OCI-LY1 (cell line): ENCODE results near the gene GJC1.

ENCODE experiments used
- H2AFZ ChIP-seq: fragments of 200-600 bp; sonication (generic), shearing (Covaris generic); 2 replicates; pipeline ENCODE4 v1.6.0; 2014; ENCODE audit warnings: antibody characterized with exemption, mild to moderate bottlenecking, low read length
- H3F3A ChIP-seq: fragments of 200-600 bp; sonication (generic), shearing (Covaris generic); 2 replicates; pipeline ENCODE4 v1.6.0; 2014; ENCODE audit warnings: mild to moderate bottlenecking, antibody characterized with exemption, low read length, moderate library complexity; ENCODE audit not compliant: insufficient read depth
- H3K27ac ChIP-seq: fragments of 200-600 bp; sonication (generic); 2 replicates; pipeline ENCODE4 v1.5.1; 2014; ENCODE audit warnings: low read length, mixed run types, mild to moderate bottlenecking, low read depth; ENCODE audit not compliant: poor library complexity, severe bottlenecking
- H3K27me3 ChIP-seq: fragments of 200-600 bp; sonication (generic); 2 replicates; pipeline ENCODE4 v1.6.0; 2014; ENCODE audit warnings: antibody characterized with exemption, mild to moderate bottlenecking, low read length, moderate library complexity; ENCODE audit not compliant: insufficient read depth
- H3K36me3 ChIP-seq: fragments of 200-600 bp; sonication (generic); 2 replicates; pipeline ENCODE4 v1.6.1; 2014; ENCODE audit warnings: mild to moderate bottlenecking, antibody characterized with exemption, low read length, moderate library complexity, mixed read lengths; ENCODE audit not compliant: insufficient read depth
- H3K4me1 ChIP-seq: fragments of 200-600 bp; sonication (generic); 2 replicates; pipeline ENCODE4 v1.5.1; 2014; ENCODE audit warnings: mild to moderate bottlenecking, low read length, moderate library complexity; ENCODE audit not compliant: insufficient read depth, severe bottlenecking
- H3K4me2 ChIP-seq: fragments of 200-600 bp; sonication (generic), shearing (Covaris generic); 2 replicates; pipeline ENCODE4 v1.6.1; 2014; ENCODE audit warnings: low read length
- H3K4me3 ChIP-seq: fragments of 200-600 bp; sonication (generic); 2 replicates; pipeline ENCODE4 v1.5.1; 2014; ENCODE audit warnings: low read length, low read depth, mild to moderate bottlenecking, mixed read lengths; ENCODE audit not compliant: poor library complexity, severe bottlenecking
- H3K79me2 ChIP-seq: fragments of 200-600 bp; shearing (Covaris generic); 2 replicates; pipeline ENCODE4 v1.6.1; 2016; ENCODE audit warnings: mixed run types, low read length, mixed read lengths; ENCODE audit not compliant: insufficient read depth
- H3K9ac ChIP-seq: fragments of 200-600 bp; sonication (generic), shearing (Covaris generic); 2 replicates; pipeline ENCODE4 v1.6.1; 2014; ENCODE audit warnings: mild to moderate bottlenecking, low read length, mixed read lengths
- H3K9me2 ChIP-seq: fragments of 200-600 bp; sonication (generic), shearing (Covaris generic); 2 replicates; pipeline ENCODE4 v1.6.1; 2014; ENCODE audit warnings: low read depth, mild to moderate bottlenecking, low read length, mixed read lengths
- H3K9me3 ChIP-seq: fragments of 200-600 bp; shearing (Covaris generic); 2 replicates; pipeline ENCODE4 v1.6.1; 2014; ENCODE audit warnings: low read length, mixed read lengths
- H4K20me1 ChIP-seq: fragments of 200-600 bp; sonication (generic), shearing (Covaris generic); 2 replicates; pipeline ENCODE4 v1.6.0; 2016; ENCODE audit warnings: mild to moderate bottlenecking, low read length; ENCODE audit not compliant: insufficient read depth
- CTCF ChIP-seq: fragments of 200-600 bp; sonication (generic), shearing (Covaris generic); IDR thresholded peaks from 2 replicates; pipeline ENCODE4 v1.5.1; 2017; ENCODE audit warnings: mild to moderate bottlenecking, antibody characterized with exemption, low read length, moderate library complexity, mixed read lengths
- EZH2 ChIP-seq: fragments of 200-600 bp; sonication (generic), shearing (Covaris generic); IDR thresholded peaks from 2 replicates; pipeline ENCODE4 v1.8.0; 2017; ENCODE audit warnings: borderline replicate concordance, mixed run types, mild to moderate bottlenecking, antibody characterized with exemption, low read length, moderate library complexity, mixed read lengths

GJC1 gene

GRCh38 chr17:44862278-44862914 is 32.3 kb upstream of the GJC1 start:
- H3K36me3 ChIP-seq = peaks cover 78% of the 10 kb centered on the region
- H3K79me2 ChIP-seq = no peaks in the 10 kb centered on the region
- no peaks in the 10 kb centered on the region for H3K27me3 ChIP-seq
- no peak overlapping the region for H3K4me3 ChIP-seq
- H3K27ac ChIP-seq = no peak overlapping the region
- H3F3A ChIP-seq = no peaks in the 10 kb centered on the region
- no peaks in the 10 kb centered on the region for H4K20me1 ChIP-seq
- H3K9me2 ChIP-seq = no peaks in the 10 kb centered on the region
- no peak overlapping the region for H2AFZ ChIP-seq
- no peaks in the 10 kb centered on the region for H3K4me1 ChIP-seq
- no peak overlapping the region for H3K4me2 ChIP-seq
- H3K9me3 ChIP-seq = no peaks in the 10 kb centered on the region
- TF ChIP-seq CTCF (no peak), EZH2 (no peak)
- no peak overlapping the region for H3K9ac ChIP-seq

GRCh38 chr17:44859701-44860100 is 29.6 kb upstream of the GJC1 start:
- H3K4me3 ChIP-seq = no peak overlapping the region
- H2AFZ ChIP-seq = no peak overlapping the region
- no peaks in the 10 kb centered on the region for H4K20me1 ChIP-seq
- no peaks in the 10 kb centered on the region for H3K4me1 ChIP-seq
- no peaks in the 10 kb centered on the region for H3K27me3 ChIP-seq
- no peaks in the 10 kb centered on the region for H3F3A ChIP-seq
- peaks cover 94% of the 10 kb centered on the region for H3K36me3 ChIP-seq
- H3K4me2 ChIP-seq = no peak overlapping the region
- TF ChIP-seq CTCF (no peak), EZH2 (no peak)
- no peaks in the 10 kb centered on the region for H3K9me2 ChIP-seq
- no peak overlapping the region for H3K9ac ChIP-seq
- H3K27ac ChIP-seq = no peak overlapping the region
- H3K79me2 ChIP-seq = no peaks in the 10 kb centered on the region
- no peaks in the 10 kb centered on the region for H3K9me3 ChIP-seq

- Histone ChIP-seq H2AFZ (no peak overlapping the region), H3F3A (no peaks in the 10 kb centered on the region), H3K9ac (no peak overlapping the region), H3K4me3 (no peak overlapping the region), H3K9me2 (no peaks in the 10 kb centered on the region), H3K4me2 (no peak overlapping the region), H3K79me2 (no peaks in the 10 kb centered on the region), H3K9me3 (no peaks in the 10 kb centered on the region), H3K27ac (no peak overlapping the region), H3K36me3 (peaks cover 89% of the 10 kb centered on the region), H3K27me3 (no peaks in the 10 kb centered on the region), H3K4me1 (no peaks in the 10 kb centered on the region), H4K20me1 (no peaks in the 10 kb centered on the region)
- TF ChIP-seq EZH2 (no peak), CTCF (no peak)
These were observed 24.1 kb upstream of the GJC1 start for GRCh38 chr17:44854192-44854591.
